Memory B cell (primary cell): ENCODE data around the gene ZSWIM6.

ENCODE experiments used
- ATAC-seq: fragments of 150-1000 bp; cut with Tn5 transposase; 2 replicates; pipeline ENCODE4 v1.10.0; 2021; ENCODE audit warnings: low read depth, mild to moderate bottlenecking, moderate library complexity
- DNase-seq, 2 donors: peaks; one replicate each; pipeline ENCODE4 v3.0.0; 2022; ENCODE audit warnings: low spot score in 2 of 2
- H3K27ac Mint-ChIP-seq: one replicate; pipeline ENCODE4 v1.8.0; 2022; ENCODE audit warnings: mild to moderate bottlenecking, moderate library complexity, mixed read lengths
- H3K27me3 Mint-ChIP-seq: one replicate; pipeline ENCODE4 v1.8.0; 2022; ENCODE audit warnings: mixed read lengths
- H3K36me3 Mint-ChIP-seq: one replicate; pipeline ENCODE4 v1.8.0; 2022; ENCODE audit warnings: mild to moderate bottlenecking, mixed read lengths
- H3K4me1 Mint-ChIP-seq: one replicate; pipeline ENCODE4 v1.8.0; 2022; ENCODE audit warnings: mixed read lengths
- H3K4me3 Mint-ChIP-seq: one replicate; pipeline ENCODE4 v1.8.0; 2022; ENCODE audit warnings: mild to moderate bottlenecking, moderate library complexity, mixed read lengths
- H3K9me3 Mint-ChIP-seq: one replicate; pipeline ENCODE4 v1.8.0; 2022; ENCODE audit warnings: mixed read lengths

The ZSWIM6 gene

DNA sequence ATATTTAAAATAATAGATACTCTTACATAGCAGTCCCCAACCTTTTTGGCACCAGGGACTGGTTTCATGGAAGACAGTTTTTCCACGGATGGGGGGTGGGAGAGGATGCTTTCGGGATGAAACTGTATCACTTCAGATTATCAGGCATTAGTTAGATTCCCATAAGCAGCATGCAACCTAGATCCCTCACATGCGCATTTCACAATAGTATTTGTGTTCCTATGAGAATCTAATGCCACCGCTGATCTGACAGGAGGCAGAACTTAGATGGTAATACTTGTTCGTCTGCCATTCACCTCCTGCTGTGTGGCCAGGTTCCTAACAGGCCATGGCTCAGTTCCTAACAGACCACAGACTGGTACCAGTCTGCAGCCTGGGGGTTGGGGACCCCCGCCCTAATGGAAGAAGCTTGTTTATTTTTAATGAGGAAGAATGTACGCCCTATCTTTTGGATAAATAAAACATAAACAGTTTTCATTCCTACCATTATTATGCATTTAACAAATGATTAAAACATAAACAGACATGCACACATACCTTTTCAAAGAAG is 187.7 kb downstream of the ZSWIM6 start:
- H3K27ac Mint-ChIP-seq, result no peak overlapping the region
- ATAC-seq (no peak), DNase-seq (no peak)
- H3K4me3 Mint-ChIP-seq, result no peak overlapping the region
- peaks cover 4% of the 10 kb centered on the region for H3K9me3 Mint-ChIP-seq
- H3K4me1 Mint-ChIP-seq, result peaks cover 5% of the 10 kb centered on the region
- no peaks in the 10 kb centered on the region for H3K27me3 Mint-ChIP-seq
- H3K36me3 Mint-ChIP-seq, result peaks cover 23% of the 10 kb centered on the region

DNA sequence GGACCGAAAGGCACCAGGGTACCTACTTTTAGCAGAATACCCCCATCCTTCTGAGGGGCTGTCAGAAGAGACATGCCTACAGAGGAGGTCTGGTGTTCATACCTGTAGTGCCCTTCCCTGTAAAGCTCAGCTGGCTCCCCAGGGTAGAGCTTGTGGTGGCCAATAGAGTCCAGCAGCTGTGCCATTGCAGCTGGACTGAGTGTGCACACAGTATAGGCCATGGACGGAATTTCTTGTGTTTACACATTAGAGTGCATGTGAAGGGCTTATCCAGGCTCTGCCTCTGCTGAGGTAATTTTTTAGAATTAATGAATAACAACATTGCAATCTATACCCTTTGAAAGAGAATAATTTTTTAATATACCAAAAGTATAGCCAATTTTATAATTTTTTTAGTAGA is 191.0 kb downstream of the ZSWIM6 start:
- no peaks in the 10 kb centered on the region for H3K9me3 Mint-ChIP-seq
- H3K27me3 Mint-ChIP-seq, result no peaks in the 10 kb centered on the region
- peaks cover 2% of the 10 kb centered on the region for H3K4me1 Mint-ChIP-seq
- no peak for DNase-seq
- no peak overlapping the region for H3K27ac Mint-ChIP-seq
- no peak overlapping the region for H3K4me3 Mint-ChIP-seq
- H3K36me3 Mint-ChIP-seq, result peaks cover 14% of the 10 kb centered on the region
- ATAC-seq, result no peak

DNA sequence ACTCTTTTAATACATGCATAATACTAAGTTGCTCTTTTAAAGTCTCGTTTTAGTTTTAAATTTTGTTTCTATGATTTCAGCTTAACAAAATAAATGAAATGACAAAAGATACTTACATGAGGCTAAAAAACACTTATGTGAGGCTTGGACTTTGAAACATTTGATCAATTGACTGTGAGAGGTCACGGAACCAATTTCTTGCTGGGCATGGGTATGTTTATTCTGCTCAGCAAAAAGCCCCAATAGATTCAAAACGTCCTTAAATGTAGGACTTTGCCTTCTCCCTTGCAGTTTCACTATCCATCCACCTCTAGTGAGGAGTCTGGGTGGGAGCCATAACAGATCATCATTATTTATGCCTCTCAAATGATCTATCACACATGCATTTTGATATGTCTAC is 191.9 kb downstream of the ZSWIM6 start:
- ATAC-seq (no peak), DNase-seq (no peak)
- no peaks in the 10 kb centered on the region for H3K27me3 Mint-ChIP-seq
- H3K4me1 Mint-ChIP-seq, result peaks cover 2% of the 10 kb centered on the region
- no peaks in the 10 kb centered on the region for H3K9me3 Mint-ChIP-seq
- H3K36me3 Mint-ChIP-seq, result peaks cover 14% of the 10 kb centered on the region
- no peak overlapping the region for H3K27ac Mint-ChIP-seq
- H3K4me3 Mint-ChIP-seq, result no peak overlapping the region

DNA sequence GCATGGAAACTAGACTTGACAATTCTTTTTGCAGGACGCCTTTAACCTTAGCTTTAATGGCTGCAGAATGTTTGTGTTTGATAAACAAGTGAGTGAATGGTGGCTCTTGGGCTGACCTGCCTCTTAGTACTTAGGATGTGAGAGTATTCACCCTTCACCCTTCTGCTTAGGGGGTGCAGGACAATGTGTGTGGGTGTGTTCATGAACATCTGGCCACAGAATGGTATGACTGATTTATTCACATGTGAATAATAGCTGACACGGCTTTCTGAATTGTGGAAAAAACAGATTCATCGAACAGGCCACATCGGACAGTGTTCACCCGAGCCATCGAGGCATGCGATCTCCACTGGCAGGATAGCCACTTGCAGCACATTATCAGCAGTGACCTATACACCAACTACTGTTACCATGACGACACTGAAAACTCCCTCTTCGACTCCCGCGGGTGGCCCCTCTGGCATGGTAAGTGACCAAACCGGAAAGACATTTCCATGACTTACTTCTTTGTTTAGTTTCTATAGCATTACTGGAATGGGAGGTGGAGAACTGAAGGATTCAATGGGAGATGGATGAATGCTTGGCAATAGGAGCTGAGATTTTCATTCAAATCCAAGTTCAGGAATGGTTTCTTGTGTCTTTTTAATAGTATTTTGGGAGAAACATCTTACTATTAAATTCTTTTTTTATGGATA is 193.6 kb downstream of the ZSWIM6 start:
- H3K27ac Mint-ChIP-seq, result no peak overlapping the region
- no peaks in the 10 kb centered on the region for H3K9me3 Mint-ChIP-seq
- no peak overlapping the region for H3K4me3 Mint-ChIP-seq
- ATAC-seq (no peak), DNase-seq (no peak)
- no peaks in the 10 kb centered on the region for H3K4me1 Mint-ChIP-seq
- H3K27me3 Mint-ChIP-seq, result no peaks in the 10 kb centered on the region
- H3K36me3 Mint-ChIP-seq, result peaks cover 22% of the 10 kb centered on the region

DNA sequence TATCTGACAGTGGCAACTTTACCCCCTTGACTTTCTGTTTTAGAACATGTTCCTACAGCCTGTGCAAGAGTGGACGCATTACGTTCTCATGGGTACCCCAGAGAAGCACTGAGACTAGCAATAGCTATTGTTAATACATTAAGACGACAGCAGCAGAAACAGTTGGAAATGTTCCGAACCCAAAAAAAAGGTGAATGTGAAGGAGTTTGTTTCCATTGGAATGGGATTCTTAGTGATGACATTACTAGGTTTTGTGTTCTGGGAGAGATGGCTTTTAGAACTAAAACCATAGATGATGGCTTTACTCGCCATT is 194.1 kb downstream of the ZSWIM6 start:
- DNase-seq (no peak), ATAC-seq (no peak)
- no peak overlapping the region for H3K27ac Mint-ChIP-seq
- H3K27me3 Mint-ChIP-seq, result no peaks in the 10 kb centered on the region
- no peaks in the 10 kb centered on the region for H3K9me3 Mint-ChIP-seq
- peaks cover 25% of the 10 kb centered on the region for H3K36me3 Mint-ChIP-seq
- no peak overlapping the region for H3K4me3 Mint-ChIP-seq
- H3K4me1 Mint-ChIP-seq, result no peaks in the 10 kb centered on the region

DNA sequence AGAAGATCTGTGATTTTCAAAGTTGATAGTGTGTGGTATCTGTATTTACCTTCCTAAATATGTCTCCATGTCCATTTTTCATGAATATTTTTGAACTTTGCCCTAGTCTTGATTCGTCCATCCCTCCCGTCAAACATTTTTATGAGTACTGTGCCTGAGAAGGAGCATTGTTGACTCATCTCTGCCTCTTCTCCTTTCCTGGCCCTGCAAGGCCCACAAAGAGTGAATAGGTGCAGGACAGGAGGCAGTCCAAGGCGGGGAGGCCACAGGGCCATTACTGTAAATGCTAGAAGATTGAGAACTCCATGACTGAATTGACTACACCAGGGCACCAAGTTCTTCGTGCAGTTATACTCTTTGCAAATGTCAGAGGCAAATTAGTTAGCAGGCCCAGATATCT is 200.9 kb downstream of the ZSWIM6 start:
- no peak overlapping the region for H3K4me3 Mint-ChIP-seq
- H3K4me1 Mint-ChIP-seq, result peaks cover 2% of the 10 kb centered on the region
- H3K36me3 Mint-ChIP-seq, result peaks cover 52% of the 10 kb centered on the region
- no peak overlapping the region for H3K27ac Mint-ChIP-seq
- H3K27me3 Mint-ChIP-seq, result no peaks in the 10 kb centered on the region
- ATAC-seq (no peak), DNase-seq (no peak)
- H3K9me3 Mint-ChIP-seq, result peaks cover 3% of the 10 kb centered on the region

DNA sequence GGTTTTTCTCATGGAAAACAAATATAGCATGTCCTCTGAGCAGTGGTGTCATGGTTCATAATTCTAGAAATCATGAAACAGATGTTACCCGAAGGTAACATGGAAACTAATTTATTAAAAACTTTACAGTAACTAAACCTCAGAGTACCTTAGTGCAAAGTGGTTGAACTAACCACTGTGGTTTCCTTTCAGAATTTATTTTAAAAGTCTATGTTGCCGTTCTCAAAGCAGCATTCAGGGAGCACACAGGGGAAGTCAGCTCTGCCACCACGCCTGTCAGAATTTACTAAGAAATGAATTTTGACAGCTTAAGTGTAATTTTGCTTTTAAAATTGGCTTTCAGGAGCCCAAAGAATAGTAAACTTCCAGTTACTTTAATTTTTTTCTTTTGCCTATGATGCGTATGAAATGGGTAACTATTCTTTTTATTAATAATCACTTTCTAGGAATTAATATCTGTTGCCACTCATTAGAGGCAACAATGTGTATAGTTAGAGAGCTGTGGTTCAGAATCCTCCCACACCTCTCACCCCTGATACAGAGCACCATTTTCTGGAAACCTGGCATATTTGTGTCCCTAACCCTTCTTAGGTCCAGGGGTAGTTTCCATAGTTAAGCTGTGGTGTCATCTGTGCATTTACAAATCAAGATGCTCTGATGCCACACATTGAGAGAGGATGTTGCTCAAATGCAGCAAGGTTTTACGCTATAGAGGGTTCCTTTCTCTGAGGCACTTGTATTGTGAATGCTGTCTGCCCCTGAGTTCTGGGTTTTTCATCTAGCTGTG is 202.6 kb downstream of the ZSWIM6 start:
- Mint-ChIP-seq H3K4me1 (peaks cover 2% of the 10 kb centered on the region), H3K27ac (no peak overlapping the region), H3K27me3 (no peaks in the 10 kb centered on the region), H3K4me3 (no peak overlapping the region), H3K36me3 (peaks cover 67% of the 10 kb centered on the region), H3K9me3 (peaks cover 3% of the 10 kb centered on the region)
- ATAC-seq (no peak), DNase-seq (no peak)

DNA sequence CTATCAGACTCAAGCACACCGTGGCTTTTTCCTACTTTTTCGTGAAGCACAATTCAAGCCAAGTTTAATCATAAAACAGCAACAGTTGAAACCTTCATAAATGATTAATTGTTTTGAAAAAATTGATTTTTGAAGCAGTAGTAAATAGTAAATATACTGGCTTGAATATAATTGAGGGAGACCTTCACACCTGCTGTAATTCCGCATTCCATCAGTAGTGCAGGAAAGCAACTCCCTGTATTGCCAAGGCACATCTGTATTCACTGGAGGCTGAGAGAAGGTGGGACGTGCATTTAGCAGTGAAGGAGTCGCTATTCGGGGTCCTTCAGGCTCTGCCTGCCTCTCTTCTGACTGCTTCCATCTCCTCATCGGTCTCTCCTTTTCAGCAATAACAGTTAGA is 203.8 kb downstream of the ZSWIM6 start:
- Mint-ChIP-seq H3K9me3 (peaks cover 3% of the 10 kb centered on the region), H3K4me1 (peaks cover 2% of the 10 kb centered on the region), H3K36me3 (peaks cover 62% of the 10 kb centered on the region), H3K27me3 (no peaks in the 10 kb centered on the region), H3K4me3 (no peak overlapping the region), H3K27ac (no peak overlapping the region)
- no peak for ATAC-seq
- DNase-seq, result no peak

DNA sequence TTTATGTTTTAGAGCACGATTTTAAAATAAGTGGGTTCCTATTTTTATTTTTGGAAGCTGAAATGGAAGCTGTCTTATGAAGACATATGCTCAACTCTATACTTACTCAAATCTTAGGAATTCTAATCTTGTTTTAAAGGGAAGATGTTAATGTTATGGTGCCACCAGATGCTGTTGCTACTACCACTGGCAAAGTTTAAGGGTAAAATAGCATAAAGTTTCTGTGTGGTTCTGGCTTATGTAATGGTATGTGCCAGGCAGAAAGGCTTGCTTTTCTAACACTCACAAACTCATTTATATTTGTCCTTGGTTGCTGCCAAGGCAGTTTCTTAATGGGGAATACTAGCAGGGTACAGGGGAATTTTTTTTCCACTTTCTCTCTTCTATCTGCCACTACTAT is 204.9 kb downstream of the ZSWIM6 start:
- DNase-seq (no peak), ATAC-seq (no peak)
- peaks cover 3% of the 10 kb centered on the region for H3K9me3 Mint-ChIP-seq
- no peak overlapping the region for H3K27ac Mint-ChIP-seq
- no peak overlapping the region for H3K4me3 Mint-ChIP-seq
- H3K27me3 Mint-ChIP-seq, result no peaks in the 10 kb centered on the region
- peaks cover 67% of the 10 kb centered on the region for H3K36me3 Mint-ChIP-seq
- peaks cover 2% of the 10 kb centered on the region for H3K4me1 Mint-ChIP-seq

DNA sequence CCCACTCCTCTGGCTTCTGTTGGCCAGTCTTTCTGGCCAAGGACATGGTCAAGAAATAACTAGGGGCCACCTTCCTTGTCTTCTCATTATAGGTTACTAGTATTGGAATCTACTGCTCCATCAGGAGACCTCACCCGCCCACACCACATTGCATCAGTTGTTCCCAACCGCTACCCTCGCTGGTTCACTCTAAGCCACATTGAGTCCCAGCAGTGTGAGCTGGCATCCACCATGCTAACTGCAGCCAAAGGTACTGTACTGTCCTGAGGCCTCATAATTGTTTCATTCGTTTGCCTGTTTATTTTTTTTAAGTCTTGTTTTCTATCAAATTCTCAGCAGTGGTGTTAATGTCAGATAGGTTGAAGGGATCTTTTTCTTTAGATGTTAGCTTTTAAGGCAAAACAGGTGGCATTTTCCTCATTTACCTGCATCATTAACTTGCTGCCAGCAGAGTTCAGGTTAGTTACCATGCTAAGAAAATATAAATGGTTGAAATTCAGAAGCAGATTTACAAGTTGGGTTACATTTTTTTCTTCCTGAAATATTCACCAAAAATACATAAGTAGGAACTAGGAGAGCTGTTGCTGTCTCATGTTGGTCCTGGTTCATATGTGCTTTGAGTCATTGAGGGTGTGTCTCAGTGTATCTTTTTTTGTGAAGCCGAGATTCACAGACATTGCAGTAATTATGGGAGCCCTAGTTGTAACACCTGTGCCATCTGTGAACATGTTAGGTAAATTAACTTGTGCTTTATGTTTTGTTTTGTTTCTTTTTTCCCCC is 206.9 kb downstream of the ZSWIM6 start:
- H3K27me3 Mint-ChIP-seq, result no peaks in the 10 kb centered on the region
- DNase-seq (no peak), ATAC-seq (no peak)
- H3K27ac Mint-ChIP-seq, result peak overlapping the region; percentile 3
- H3K4me3 Mint-ChIP-seq, result no peak overlapping the region
- H3K36me3 Mint-ChIP-seq, result peaks cover 69% of the 10 kb centered on the region
- H3K9me3 Mint-ChIP-seq, result peaks cover 5% of the 10 kb centered on the region
- peaks cover 2% of the 10 kb centered on the region for H3K4me1 Mint-ChIP-seq

DNA sequence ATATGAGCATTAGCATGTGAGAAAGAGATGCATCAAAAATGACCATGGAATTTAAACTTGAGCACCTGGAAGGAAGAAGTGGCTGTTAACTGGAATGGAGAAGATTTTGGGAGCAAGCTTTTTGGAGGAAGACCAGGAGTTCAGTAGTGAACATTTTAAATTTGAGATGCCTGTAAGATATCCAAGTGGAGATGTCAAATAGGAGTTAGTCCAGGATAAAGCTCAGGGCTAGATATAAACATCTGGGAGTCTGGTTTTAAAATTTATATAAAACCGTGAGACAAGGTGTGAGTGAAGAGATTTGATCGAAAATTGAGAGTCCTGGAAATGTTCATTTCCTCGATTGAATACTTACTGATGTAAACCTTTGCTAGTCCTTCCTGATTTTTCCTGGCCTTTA is 217.5 kb downstream of the ZSWIM6 start:
- peaks cover 4% of the 10 kb centered on the region for H3K9me3 Mint-ChIP-seq
- peaks cover 11% of the 10 kb centered on the region for H3K36me3 Mint-ChIP-seq
- H3K4me3 Mint-ChIP-seq, result no peak overlapping the region
- no peak for ATAC-seq
- no peaks in the 10 kb centered on the region for H3K27me3 Mint-ChIP-seq
- H3K4me1 Mint-ChIP-seq, result no peaks in the 10 kb centered on the region
- no peak for DNase-seq
- H3K27ac Mint-ChIP-seq, result no peak overlapping the region

DNA sequence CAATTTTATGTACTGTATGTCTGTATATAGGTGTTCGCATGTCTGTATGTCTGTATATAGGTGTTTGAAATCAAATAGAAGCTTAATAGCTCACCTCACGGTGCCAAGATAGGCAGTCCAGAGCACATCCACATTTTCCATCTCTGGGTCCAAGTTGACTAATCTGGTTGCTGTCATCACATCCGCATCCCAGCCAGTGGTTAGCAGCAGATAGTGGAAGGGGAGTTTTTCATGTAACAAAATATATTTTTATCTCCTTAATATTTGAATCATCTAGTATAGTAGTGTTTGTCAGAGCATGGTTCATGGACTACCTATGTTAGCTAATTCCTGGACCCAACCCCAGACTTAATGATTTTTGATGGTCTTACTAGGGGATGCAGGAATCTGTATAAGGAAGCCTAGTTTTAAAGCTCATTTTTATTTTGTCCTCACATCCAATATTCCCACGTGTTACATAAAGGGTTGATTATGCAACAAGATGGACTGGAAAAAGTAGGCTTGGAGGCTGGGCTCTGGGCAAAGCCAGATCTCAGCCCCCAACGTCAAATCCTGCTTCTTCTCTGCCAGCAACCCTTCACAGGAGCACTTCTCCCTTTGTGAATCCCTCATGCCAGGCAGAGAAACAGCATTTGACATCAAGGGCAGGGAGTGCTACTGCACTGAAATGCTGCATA is 219.7 kb downstream of the ZSWIM6 start:
- peaks cover 5% of the 10 kb centered on the region for H3K27me3 Mint-ChIP-seq
- no peak overlapping the region for H3K27ac Mint-ChIP-seq
- no peaks in the 10 kb centered on the region for H3K4me1 Mint-ChIP-seq
- H3K9me3 Mint-ChIP-seq, result peaks cover 2% of the 10 kb centered on the region
- no peak for ATAC-seq
- no peak for DNase-seq
- H3K4me3 Mint-ChIP-seq, result no peak overlapping the region
- peaks cover 4% of the 10 kb centered on the region for H3K36me3 Mint-ChIP-seq

DNA sequence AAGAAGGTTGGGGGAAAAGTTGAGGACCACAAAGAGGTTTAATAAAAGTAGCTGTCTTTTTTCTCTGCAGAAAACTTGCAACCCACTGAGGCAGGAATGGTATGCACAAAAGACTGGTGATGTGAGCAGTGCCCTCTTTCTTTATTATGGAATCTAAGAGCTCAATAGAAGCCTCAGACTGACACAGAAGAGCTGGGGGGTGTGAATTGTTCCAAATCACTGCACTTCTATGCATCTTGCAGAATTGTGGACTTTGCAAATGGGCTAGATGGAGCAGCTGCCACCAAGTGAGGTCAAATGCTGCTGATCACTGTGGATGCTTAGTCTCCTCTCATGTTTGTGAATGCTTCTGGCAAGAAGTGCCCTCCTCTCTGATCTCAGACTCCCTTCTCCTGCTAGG is 227.1 kb downstream of the ZSWIM6 start:
- H3K4me3 Mint-ChIP-seq, result no peak overlapping the region
- H3K36me3 Mint-ChIP-seq, result peaks cover 2% of the 10 kb centered on the region
- no peak for ATAC-seq

DNA sequence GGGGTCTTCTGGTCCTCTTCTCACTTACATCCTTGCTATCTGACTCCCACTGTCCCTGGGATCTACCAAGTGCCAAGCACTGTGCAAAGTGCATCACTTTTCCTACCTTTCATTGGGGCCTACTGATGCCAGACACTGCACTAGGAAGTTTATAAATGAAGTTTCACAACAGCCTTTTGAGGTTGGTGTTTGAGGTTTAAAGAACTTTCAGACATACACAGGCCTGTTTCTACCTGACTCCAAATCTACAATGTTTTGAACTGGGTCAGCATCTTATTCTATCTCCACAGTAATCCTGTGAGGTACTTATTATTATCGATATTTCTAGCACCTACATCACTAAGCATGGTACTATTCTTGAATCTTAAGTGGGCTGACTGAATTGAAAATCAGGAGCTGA is 227.7 kb downstream of the ZSWIM6 start:
- no peak for ATAC-seq
- Mint-ChIP-seq H3K27me3 (peaks cover 7% of the 10 kb centered on the region), H3K9me3 (peaks cover 1% of the 10 kb centered on the region), H3K36me3 (peaks cover 2% of the 10 kb centered on the region), H3K27ac (no peak overlapping the region), H3K4me3 (no peak overlapping the region), H3K4me1 (no peaks in the 10 kb centered on the region)
- DNase-seq, result no peak

More for the DNA sequence above, 227.1 kb downstream of the ZSWIM6 start:
- Mint-ChIP-seq H3K9me3 (peaks cover 1% of the 10 kb centered on the region), H3K27me3 (peaks cover 7% of the 10 kb centered on the region), H3K27ac (no peak overlapping the region), H3K4me1 (no peaks in the 10 kb centered on the region)
- DNase-seq, result no peak
